SU-DHL-6 (cell line): ENCODE measurements around the gene EIF3D.

ENCODE experiments used
- EZH2phosphoT487 ChIP-seq: fragments of 200-600 bp; sonication (generic), shearing (Covaris generic); conservative IDR thresholded peaks from 2 replicates; pipeline ENCODE4 v1.6.1; 2018; ENCODE audit warnings: mild to moderate bottlenecking, antibody characterized with exemption, low read length, moderate library complexity, mixed read lengths
- TF ChIP-seq, protein P1 (sequence below): fragments of 200-600 bp; sonication (generic); IDR thresholded peaks from one replicate; pipeline ENCODE4 v1.5.1; 2017; ENCODE audit warnings: antibody characterized with exemption, mild to moderate bottlenecking, low read length, moderate library complexity; ENCODE audit not compliant: insufficient read depth, poor library complexity, severe bottlenecking

GRCh38 chr22:36470994-36471331, 58.0 kb downstream of the EIF3D start:
- TF ChIP-seq, protein P1, sequence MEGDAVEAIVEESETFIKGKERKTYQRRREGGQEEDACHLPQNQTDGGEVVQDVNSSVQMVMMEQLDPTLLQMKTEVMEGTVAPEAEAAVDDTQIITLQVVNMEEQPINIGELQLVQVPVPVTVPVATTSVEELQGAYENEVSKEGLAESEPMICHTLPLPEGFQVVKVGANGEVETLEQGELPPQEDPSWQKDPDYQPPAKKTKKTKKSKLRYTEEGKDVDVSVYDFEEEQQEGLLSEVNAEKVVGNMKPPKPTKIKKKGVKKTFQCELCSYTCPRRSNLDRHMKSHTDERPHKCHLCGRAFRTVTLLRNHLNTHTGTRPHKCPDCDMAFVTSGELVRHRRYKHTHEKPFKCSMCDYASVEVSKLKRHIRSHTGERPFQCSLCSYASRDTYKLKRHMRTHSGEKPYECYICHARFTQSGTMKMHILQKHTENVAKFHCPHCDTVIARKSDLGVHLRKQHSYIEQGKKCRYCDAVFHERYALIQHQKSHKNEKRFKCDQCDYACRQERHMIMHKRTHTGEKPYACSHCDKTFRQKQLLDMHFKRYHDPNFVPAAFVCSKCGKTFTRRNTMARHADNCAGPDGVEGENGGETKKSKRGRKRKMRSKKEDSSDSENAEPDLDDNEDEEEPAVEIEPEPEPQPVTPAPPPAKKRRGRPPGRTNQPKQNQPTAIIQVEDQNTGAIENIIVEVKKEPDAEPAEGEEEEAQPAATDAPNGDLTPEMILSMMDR = no peak
- no peak for TF ChIP-seq EZH2phosphoT487
